Erythroblast (primary cell): Measurements from ENCODE around the gene ZNF407.

Source experiments
- GATA1 ChIP-seq: IDR thresholded peaks from 2 replicates; pipeline ENCODE4 v1.6.1; 2011; ENCODE audit warnings: low read depth, mild to moderate bottlenecking, control low read depth, low read length, moderate library complexity
- POLR2A ChIP-seq: IDR thresholded peaks from 2 replicates; pipeline ENCODE4 v1.6.1; 2011; ENCODE audit warnings: mild to moderate bottlenecking, low read length

GRCh38 chr18:74739926-74740325, 142.3 kb downstream of the ZNF407 start:
- no peak for TF ChIP-seq POLR2A
- TF ChIP-seq GATA1: no peak
